B cell (primary cell): ENCODE data around the gene DTX3L. TPM values are rescaled to one million over a fixed set of nuclear protein-coding genes. Genes with fewer than 3 reads are reported as not detected.

Experiments used
- ATAC-seq: fragments of 200-7000 bp; cut with Tn5 transposase; one replicate; pipeline ENCODE4 v1.10.0; 2021; ENCODE audit warnings: low read depth, mild to moderate bottlenecking, moderate number of reproducible peaks, moderate library complexity
- CTCF ChIA-PET: fragments of 350-600 bp; sonication (Branson Sonifier 250); formaldehyde crosslinking; loops from one replicate; lab custom pipeline; 2021; ENCODE audit warnings: antibody characterized with exemption, inconsistent platforms; lab: Charles Lee
- POLR2A ChIA-PET: fragments of 350-600 bp; sonication (Branson Sonifier 250); formaldehyde crosslinking; loops from one replicate; lab custom pipeline; 2021; ENCODE audit warnings: antibody characterized with exemption; lab: Charles Lee
- DNase-seq: peaks from one replicate; pipeline ENCODE4 v3.0.0; 2013
- H2AFZ ChIP-seq: 2 replicates; pipeline ENCODE4 v1.6.1; 2012; ENCODE audit warnings: mild to moderate bottlenecking, low read depth, low read length; ENCODE audit not compliant: insufficient read depth, poor library complexity, severe bottlenecking
- H3K27ac ChIP-seq, 2 donors: 1 replicate in 1 of 2; 2 replicates in 1 of 2; pipeline ENCODE4 v1.5.1; 2012 to 2013; ENCODE audit warnings: low read length in 2 of 2, mild to moderate bottlenecking in 2 of 2, moderate library complexity in 1 of 2
- H3K27me3 ChIP-seq, 4 experiments: fragments of 200-600 bp in 1 of 4; sonication (generic) in 1 of 4; replicated peaks in 1 of 4; 1 replicate in 2 of 4; 2 replicates in 2 of 4; pipeline versions ENCODE4 v1.6.1 to v1.7.0; 2013 to 2016; ENCODE audit warnings: low read length in 3 of 4, mild to moderate bottlenecking in 2 of 4, mixed read lengths in 1 of 4, moderate library complexity in 1 of 4; ENCODE audit not compliant: insufficient read depth in 4 of 4, control insufficient read depth in 3 of 4; ENCODE audit errors: control extremely low read depth in 1 of 4
- H3K36me3 ChIP-seq, 2 experiments: replicated peaks in 1 of 2; 1 replicate in 1 of 2; 2 replicates in 1 of 2; pipeline versions ENCODE4 v1.6.1 to v1.7.1; 2013; ENCODE audit warnings: low read length in 1 of 2; ENCODE audit not compliant: insufficient read depth in 2 of 2, control insufficient read depth in 1 of 2; ENCODE audit errors: control extremely low read depth in 1 of 2, extremely low read depth in 1 of 2
- H3K4me1 ChIP-seq, 2 donors: fragments of 200-600 bp in 1 of 2; sonication (generic) in 1 of 2; 1 replicate in 1 of 2; 2 replicates in 1 of 2; pipeline versions ENCODE4 v1.5.1 to v1.6.1; 2013 to 2017; ENCODE audit warnings: low read length in 2 of 2; ENCODE audit not compliant: control insufficient read depth in 2 of 2, insufficient read depth in 2 of 2
- H3K4me2 ChIP-seq: replicated peaks from 2 replicates; pipeline ENCODE3; 2012; ENCODE audit warnings: mild to moderate bottlenecking, low read depth, low read length; ENCODE audit not compliant: poor library complexity, severe bottlenecking
- H3K4me3 ChIP-seq, 5 experiments: fragments of 200-600 bp in 1 of 5; sonication (generic) in 1 of 5; 1 replicate in 3 of 5; 2 replicates in 2 of 5; pipeline versions ENCODE4 v1.5.1 to v1.7.0; 2011 to 2016; ENCODE audit warnings: low read length in 4 of 5, mild to moderate bottlenecking in 4 of 5, low read depth in 2 of 5, control low read depth in 1 of 5, moderate library complexity in 1 of 5; ENCODE audit not compliant: insufficient read depth in 1 of 5; ENCODE audit errors: control extremely low read depth in 1 of 5, extremely low read depth in 1 of 5
- H3K79me2 ChIP-seq: fragments of 200-600 bp; sonication (generic); one replicate; pipeline ENCODE4 v1.6.0; 2016; ENCODE audit warnings: low read length; ENCODE audit not compliant: control insufficient read depth, insufficient read depth
- H3K9ac ChIP-seq: fragments of 200-600 bp; sonication (generic); 2 replicates; pipeline ENCODE4 v1.6.1; 2017; ENCODE audit warnings: mild to moderate bottlenecking, low read length, moderate library complexity
- H3K9me3 ChIP-seq, 3 donors: one replicate each; pipeline versions ENCODE4 v1.6.1 to v1.7.1; 2013; ENCODE audit warnings: low read length in 2 of 3; ENCODE audit not compliant: control insufficient read depth in 2 of 3, insufficient read depth in 1 of 3; ENCODE audit errors: control extremely low read depth in 1 of 3
- H4K20me1 ChIP-seq: 2 replicates; pipeline ENCODE4 v1.6.0; 2012; ENCODE audit warnings: mild to moderate bottlenecking, low read length; ENCODE audit not compliant: insufficient read depth, control insufficient read depth, poor library complexity, severe bottlenecking
- H3K27ac Mint-ChIP-seq: one replicate; pipeline ENCODE4 v1.8.0; 2021; ENCODE audit warnings: mixed read lengths
- H3K27me3 Mint-ChIP-seq: one replicate; pipeline ENCODE4 v1.8.0; 2021; ENCODE audit warnings: mixed read lengths
- H3K4me1 Mint-ChIP-seq: one replicate; pipeline ENCODE4 v1.8.0; 2021; ENCODE audit warnings: mixed read lengths
- H3K4me3 Mint-ChIP-seq: one replicate; pipeline ENCODE4 v1.8.0; 2021; ENCODE audit warnings: mixed read lengths
- H3K9me3 Mint-ChIP-seq: one replicate; pipeline ENCODE4 v1.8.0; 2022; ENCODE audit warnings: mixed read lengths; ENCODE audit not compliant: insufficient read depth
- EZH2 ChIP-seq: IDR thresholded peaks from 2 replicates; pipeline ENCODE4 v1.6.1; 2012; ENCODE audit warnings: borderline replicate concordance, low read depth, mild to moderate bottlenecking, moderate library complexity, low read length; ENCODE audit not compliant: insufficient read depth, poor library complexity, severe bottlenecking
- WGBS: methylation state at CpG from one replicate; pipeline ENCODE4 v1.1.5; 2013; ENCODE audit warnings: missing lambda C conversion rate; ENCODE audit not compliant: insufficient coverage; 5-methylcytosine and 5-hydroxymethylcytosine counted together
- intact Hi-C: fragments of 100-400 bp; cut with micrococcal nuclease; formaldehyde crosslinking; loops from one replicate; pipeline ENCODE4 v1.10.0; 2022
- polyA plus RNA-seq: library from polyadenylated mRNA; depleted of rRNA; stranded (reverse); fragments of >200 nt; gene quantifications from 2 replicates; pipeline ENCODE4 v1.2.3, GENCODE V29; 2012
- total RNA-seq, 2 donors: library from RNA; stranded (reverse); fragments of 120-200 nt in 1 of 2; gene quantifications; 1 replicate in 1 of 2; 2 replicates in 1 of 2; pipeline versions ENCODE4 v1.2.3 to v1.2.4, GENCODE V29; 2013 to 2022
- TF ChIP-seq, protein P1 (sequence below): fragments of 200-600 bp; IDR thresholded peaks from one replicate; pipeline ENCODE4 v1.8.0; 2022; ENCODE audit warnings: antibody characterized with exemption, mild to moderate bottlenecking

Gene DTX3L
- total and polyA plus RNA-seq, 2 donors (not counting 1 experiment from before 2014, with no cell fraction given): 8.1 to 41.1 TPM

DNA sequence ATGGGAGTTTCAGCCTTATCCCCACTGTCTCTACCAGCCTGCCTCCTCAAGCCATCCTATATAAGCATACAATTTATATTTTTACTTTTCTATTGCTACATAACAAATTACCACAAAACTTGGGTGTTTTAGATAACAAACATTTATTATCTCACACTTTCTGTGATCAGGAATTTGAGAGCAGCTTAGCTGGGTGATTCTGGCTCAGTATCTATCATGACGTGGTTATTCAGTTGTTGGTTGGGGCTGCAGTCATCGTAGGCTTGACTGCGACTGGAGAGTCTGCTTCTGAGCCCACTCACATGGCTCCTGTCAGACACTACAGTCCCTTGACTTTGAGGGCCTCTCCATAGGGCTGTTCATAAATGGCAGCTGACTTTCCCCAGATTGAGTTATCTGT is 34.0 kb downstream of the DTX3L start:
- peak overlapping the region; percentile 88 for H3K27ac Mint-ChIP-seq
- peaks cover 91% of the 10 kb centered on the region for H3K79me2 ChIP-seq
- no peaks in the 10 kb centered on the region for H3K27me3 Mint-ChIP-seq
- peaks cover 28 to 40% of the 10 kb centered on the region in 2 donors for H3K4me1 ChIP-seq
- H4K20me1 ChIP-seq: peaks cover 41% of the 10 kb centered on the region
- TF ChIP-seq, protein P1, sequence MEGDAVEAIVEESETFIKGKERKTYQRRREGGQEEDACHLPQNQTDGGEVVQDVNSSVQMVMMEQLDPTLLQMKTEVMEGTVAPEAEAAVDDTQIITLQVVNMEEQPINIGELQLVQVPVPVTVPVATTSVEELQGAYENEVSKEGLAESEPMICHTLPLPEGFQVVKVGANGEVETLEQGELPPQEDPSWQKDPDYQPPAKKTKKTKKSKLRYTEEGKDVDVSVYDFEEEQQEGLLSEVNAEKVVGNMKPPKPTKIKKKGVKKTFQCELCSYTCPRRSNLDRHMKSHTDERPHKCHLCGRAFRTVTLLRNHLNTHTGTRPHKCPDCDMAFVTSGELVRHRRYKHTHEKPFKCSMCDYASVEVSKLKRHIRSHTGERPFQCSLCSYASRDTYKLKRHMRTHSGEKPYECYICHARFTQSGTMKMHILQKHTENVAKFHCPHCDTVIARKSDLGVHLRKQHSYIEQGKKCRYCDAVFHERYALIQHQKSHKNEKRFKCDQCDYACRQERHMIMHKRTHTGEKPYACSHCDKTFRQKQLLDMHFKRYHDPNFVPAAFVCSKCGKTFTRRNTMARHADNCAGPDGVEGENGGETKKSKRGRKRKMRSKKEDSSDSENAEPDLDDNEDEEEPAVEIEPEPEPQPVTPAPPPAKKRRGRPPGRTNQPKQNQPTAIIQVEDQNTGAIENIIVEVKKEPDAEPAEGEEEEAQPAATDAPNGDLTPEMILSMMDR: no peak
- no peak for TF ChIP-seq EZH2
- H3K9ac ChIP-seq: no peak overlapping the region
- intact Hi-C loops: no loop called here
- peak overlapping the region in 1 of 2 donors; percentile 68 for H3K27ac ChIP-seq
- no peak overlapping the region for H3K4me3 ChIP-seq
- H3K4me2 ChIP-seq: peak overlapping the region; percentile 6
- ATAC-seq: no peak
- H3K36me3 ChIP-seq: peaks cover 4 to 21% of the 10 kb centered on the region in 2 experiments
- peak overlapping the region; percentile 24 for H2AFZ ChIP-seq
- ChIA-PET CTCF (interaction anchor here (1.0 kb wide), 1 partner anchor 99 kb away, joined by 3 read pairs; no protein-coding TSS in a partner anchor), POLR2A (no interaction called here)
- no peaks in the 10 kb centered on the region for H3K27me3 ChIP-seq
- 100% methylated on average over 3 of the region's 3 CpGs for WGBS
- no peak for DNase-seq
- H3K4me3 Mint-ChIP-seq: peak overlapping the region; percentile 50
- peaks cover 58% of the 10 kb centered on the region for H3K4me1 Mint-ChIP-seq
- H3K9me3 Mint-ChIP-seq: no peaks in the 10 kb centered on the region
- H3K9me3 ChIP-seq: no peaks in the 10 kb centered on the region

DNA sequence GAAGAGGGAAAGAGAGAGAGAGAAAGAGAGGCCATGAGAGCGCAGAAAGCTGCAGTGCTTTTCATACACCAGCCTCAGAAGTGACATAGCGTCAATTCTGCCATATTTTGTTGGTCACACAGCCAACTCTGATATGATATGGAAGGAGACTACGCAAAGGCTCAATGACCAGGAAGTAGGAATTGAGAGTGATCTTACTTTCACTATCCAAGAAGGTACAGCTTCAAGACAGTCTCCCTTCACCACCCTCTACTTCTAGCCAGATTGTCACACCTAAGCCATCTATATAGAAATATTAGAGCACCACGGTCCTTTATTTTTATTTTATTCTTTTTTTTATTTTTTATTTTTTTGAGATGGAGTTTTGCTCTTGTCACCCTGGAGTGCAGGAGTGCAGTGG is 34.4 kb downstream of the DTX3L start:
- H3K27ac Mint-ChIP-seq: peak overlapping the region; percentile 88
- intact Hi-C loops: no loop called here
- H3K9ac ChIP-seq: no peak overlapping the region
- H2AFZ ChIP-seq: peak overlapping the region; percentile 24
- peak; percentile 53 for ATAC-seq
- no CpG with 5 or more reads among the region's 4 CpGs for WGBS
- no peaks in the 10 kb centered on the region for H3K9me3 Mint-ChIP-seq
- CTCF ChIA-PET: interaction anchor here (1.0 kb wide), 1 partner anchor 100 kb away, joined by 3 read pairs; no protein-coding TSS in a partner anchor
- no peaks in the 10 kb centered on the region for H3K9me3 ChIP-seq
- H3K4me2 ChIP-seq: peak overlapping the region; percentile 6
- TF ChIP-seq EZH2: no peak
- TF ChIP-seq, protein P1: no peak
- DNase-seq: no peak
- peaks cover 4 to 22% of the 10 kb centered on the region in 2 experiments for H3K36me3 ChIP-seq
- POLR2A ChIA-PET: no interaction called here
- H4K20me1 ChIP-seq: peaks cover 44% of the 10 kb centered on the region
- H3K79me2 ChIP-seq: peaks cover 92% of the 10 kb centered on the region
- H3K4me3 Mint-ChIP-seq: peak overlapping the region; percentile 50
- no peaks in the 10 kb centered on the region for H3K27me3 ChIP-seq
- peak overlapping the region in 1 of 2 donors; percentile 68 for H3K27ac ChIP-seq
- H3K4me3 ChIP-seq: no peak overlapping the region
- no peaks in the 10 kb centered on the region for H3K27me3 Mint-ChIP-seq
- peaks cover 28 to 42% of the 10 kb centered on the region in 2 donors for H3K4me1 ChIP-seq
- H3K4me1 Mint-ChIP-seq: peaks cover 61% of the 10 kb centered on the region
